Skeletal muscle satellite cell (primary cell): ENCODE results near the gene GABRB1.

Experiments
- H3K27me3 ChIP-seq: 2 replicates; pipeline ENCODE4 v1.7.0; 2013; ENCODE audit warnings: low read length; ENCODE audit not compliant: control insufficient read depth, insufficient read depth
- H3K36me3 ChIP-seq: 2 replicates; pipeline ENCODE4 v1.7.0; 2013; ENCODE audit warnings: mild to moderate bottlenecking, control low read depth, low read length; ENCODE audit not compliant: insufficient read depth
- H3K4me1 ChIP-seq: 2 replicates; pipeline ENCODE4 v1.7.0; 2013; ENCODE audit warnings: low read length; ENCODE audit not compliant: control insufficient read depth, insufficient read depth
- H3K4me2 ChIP-seq: 2 replicates; pipeline ENCODE4 v1.7.0; 2013; ENCODE audit warnings: mild to moderate bottlenecking, low read length
- H3K4me3 ChIP-seq: 2 replicates; pipeline ENCODE4 v1.7.0; 2013; ENCODE audit warnings: low read length
- H3K9ac ChIP-seq: 2 replicates; pipeline ENCODE4 v1.7.0; 2013; ENCODE audit warnings: mild to moderate bottlenecking, low read depth, low read length, moderate library complexity
- H3K9me3 ChIP-seq: replicated peaks from 2 replicates; pipeline ENCODE4 v1.7.0; 2013; ENCODE audit warnings: mild to moderate bottlenecking, control low read depth, low read length

GABRB1 gene

DNA sequence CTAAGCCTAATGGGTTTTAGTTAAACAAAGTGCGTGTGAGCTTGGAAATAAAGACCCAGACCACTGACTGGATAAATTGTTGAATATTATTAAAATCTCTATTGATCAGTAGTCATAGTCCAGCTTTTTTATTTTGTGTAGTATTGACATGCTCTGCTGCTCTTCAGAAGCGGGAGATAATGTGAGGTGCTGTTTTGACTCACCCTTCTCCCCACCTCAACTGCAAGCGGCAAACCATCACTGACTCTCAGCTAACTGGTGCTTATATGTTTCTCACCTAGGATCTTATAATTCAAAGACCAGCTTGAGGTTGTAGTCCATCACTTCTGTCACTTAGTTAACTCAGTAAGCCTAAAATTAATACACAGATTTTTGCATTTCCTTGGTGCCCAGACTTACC is 359.9 kb downstream of the GABRB1 start:
- H3K4me3 ChIP-seq: no peak overlapping the region
- H3K27me3 ChIP-seq: peaks cover 10% of the 10 kb centered on the region
- no peak overlapping the region for H3K9ac ChIP-seq
- no peaks in the 10 kb centered on the region for H3K9me3 ChIP-seq
- H3K4me1 ChIP-seq: no peaks in the 10 kb centered on the region
- no peak overlapping the region for H3K4me2 ChIP-seq
- no peaks in the 10 kb centered on the region for H3K36me3 ChIP-seq

DNA sequence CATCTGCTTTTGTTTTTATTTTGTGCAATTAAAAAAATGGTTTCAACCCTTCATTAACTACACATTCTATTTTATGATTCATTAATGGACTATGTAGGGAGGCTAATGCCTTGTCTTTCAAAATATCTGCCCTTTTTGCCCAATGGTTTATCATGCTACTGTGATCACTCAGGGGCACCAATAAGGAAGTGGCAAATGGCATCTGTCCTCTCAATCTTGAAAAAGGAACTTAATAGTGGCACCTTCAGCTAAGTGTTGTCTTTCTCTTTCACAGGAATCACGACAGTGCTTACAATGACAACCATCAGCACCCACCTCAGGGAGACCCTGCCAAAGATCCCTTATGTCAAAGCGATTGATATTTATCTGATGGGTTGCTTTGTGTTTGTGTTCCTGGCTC is 375.0 kb downstream of the GABRB1 start:
- H3K9ac ChIP-seq: no peak overlapping the region
- peaks cover 40% of the 10 kb centered on the region for H3K27me3 ChIP-seq
- no peaks in the 10 kb centered on the region for H3K36me3 ChIP-seq
- no peaks in the 10 kb centered on the region for H3K4me1 ChIP-seq
- no peak overlapping the region for H3K4me2 ChIP-seq
- no peaks in the 10 kb centered on the region for H3K9me3 ChIP-seq
- H3K4me3 ChIP-seq: no peak overlapping the region

DNA sequence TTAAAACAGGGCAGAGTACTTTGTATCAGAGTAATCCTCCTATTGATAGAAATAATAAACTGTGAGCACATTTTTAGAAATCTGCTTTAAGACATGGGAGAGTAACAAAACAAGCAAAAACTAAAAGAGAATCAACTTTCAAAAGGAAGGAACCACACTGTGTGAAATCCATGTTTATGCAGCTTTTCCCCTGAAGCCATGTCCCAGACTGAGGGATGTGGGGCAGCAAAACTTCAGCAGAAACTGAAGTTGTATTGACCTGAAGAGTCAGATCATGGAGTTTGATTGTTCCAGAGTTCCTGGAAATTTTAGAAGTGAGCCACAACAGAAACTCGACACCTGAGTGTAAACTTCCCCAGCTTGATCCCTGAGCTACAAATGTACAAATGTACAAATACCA is 378.9 kb downstream of the GABRB1 start:
- Histone ChIP-seq H3K36me3 (no peaks in the 10 kb centered on the region), H3K4me2 (no peak overlapping the region), H3K4me3 (no peak overlapping the region), H3K9ac (no peak overlapping the region), H3K4me1 (no peaks in the 10 kb centered on the region), H3K9me3 (no peaks in the 10 kb centered on the region), H3K27me3 (peaks cover 56% of the 10 kb centered on the region)

DNA sequence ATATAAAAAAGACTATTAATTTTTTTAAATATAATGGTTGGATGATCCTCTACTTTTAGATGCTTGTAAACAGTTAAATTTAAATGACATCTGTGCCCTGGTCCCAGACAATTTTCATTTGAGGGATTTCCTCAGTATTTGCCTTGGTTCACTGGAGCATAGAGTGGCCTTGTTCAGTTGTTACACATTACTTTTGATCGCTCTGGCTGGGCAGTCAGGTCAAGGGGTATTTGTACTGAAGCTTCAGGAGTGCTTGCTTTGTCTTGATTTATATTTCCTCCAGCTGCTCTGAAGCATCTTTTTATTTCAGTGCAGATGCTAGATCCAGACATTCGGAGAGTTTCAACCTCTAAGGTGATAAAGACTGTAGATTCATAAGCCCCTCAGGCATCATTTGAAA is 382.2 kb downstream of the GABRB1 start:
- no peak overlapping the region for H3K4me2 ChIP-seq
- H3K9me3 ChIP-seq: no peaks in the 10 kb centered on the region
- no peak overlapping the region for H3K4me3 ChIP-seq
- H3K27me3 ChIP-seq: peaks cover 50% of the 10 kb centered on the region
- no peak overlapping the region for H3K9ac ChIP-seq
- H3K4me1 ChIP-seq: no peaks in the 10 kb centered on the region
- H3K36me3 ChIP-seq: no peaks in the 10 kb centered on the region

DNA sequence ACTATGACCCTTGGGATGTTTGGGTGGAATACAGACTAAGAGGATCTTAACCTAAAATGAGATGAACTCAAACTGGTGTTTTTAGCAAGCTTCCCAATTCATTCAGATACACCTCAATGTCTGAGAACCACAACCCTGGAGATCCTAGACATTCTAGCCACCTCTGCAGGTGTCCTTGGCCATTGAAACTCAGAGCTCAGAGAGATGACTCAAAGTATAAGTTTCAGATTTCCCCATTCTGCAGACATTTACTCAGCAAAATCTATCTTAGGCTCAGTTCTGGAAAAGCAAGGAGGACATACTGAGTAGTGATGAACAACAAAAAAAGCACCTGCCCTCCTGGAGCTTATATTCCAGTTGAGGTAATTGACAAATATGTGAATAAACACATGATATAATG is 384.4 kb downstream of the GABRB1 start:
- Histone ChIP-seq H3K4me1 (no peaks in the 10 kb centered on the region), H3K36me3 (no peaks in the 10 kb centered on the region), H3K9me3 (no peaks in the 10 kb centered on the region), H3K9ac (no peak overlapping the region), H3K27me3 (peaks cover 48% of the 10 kb centered on the region), H3K4me3 (no peak overlapping the region), H3K4me2 (no peak overlapping the region)

DNA sequence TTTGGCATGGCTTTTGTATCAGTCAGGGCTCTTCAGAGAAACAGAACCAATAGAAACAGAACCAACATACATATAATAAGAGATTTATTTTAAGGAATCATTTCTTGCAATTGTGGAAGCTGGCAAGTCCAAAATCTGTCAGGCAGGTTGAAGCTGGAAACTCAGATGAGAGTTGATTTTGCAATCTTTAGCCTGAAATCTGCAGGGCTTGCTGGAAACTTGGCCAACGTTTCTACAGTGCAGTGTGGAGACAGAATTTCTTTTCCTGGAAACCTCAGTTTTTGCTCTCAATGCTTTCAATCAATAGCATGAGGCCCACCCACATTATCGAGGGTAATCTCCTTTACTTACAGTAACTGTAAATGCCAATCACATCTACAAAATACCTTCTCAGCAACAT is 386.8 kb downstream of the GABRB1 start:
- Histone ChIP-seq H3K36me3 (no peaks in the 10 kb centered on the region), H3K9me3 (no peaks in the 10 kb centered on the region)

DNA sequence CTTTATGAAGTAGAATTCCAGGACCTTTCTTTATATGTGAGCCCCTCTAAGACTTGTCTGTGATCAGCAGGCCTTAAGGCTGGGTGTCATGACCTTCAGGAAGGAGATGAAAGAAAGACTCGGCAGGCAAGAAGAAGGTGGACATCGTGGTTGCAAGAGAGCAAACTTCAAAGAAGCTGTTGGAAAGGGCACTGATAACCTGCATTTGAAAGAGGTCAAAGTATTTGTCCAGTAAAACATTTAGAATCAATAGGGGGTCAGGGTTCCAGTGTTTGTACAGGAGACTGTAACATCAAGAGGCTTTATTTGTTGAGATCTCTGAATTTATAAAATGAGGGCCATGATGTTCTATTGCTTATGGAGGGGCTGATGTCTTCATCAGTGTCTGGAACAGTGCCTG is 387.9 kb downstream of the GABRB1 start:
- Histone ChIP-seq H3K4me2 (no peak overlapping the region), H3K4me3 (no peak overlapping the region), H3K36me3 (no peaks in the 10 kb centered on the region), H3K4me1 (no peaks in the 10 kb centered on the region), H3K9ac (no peak overlapping the region), H3K27me3 (peaks cover 47% of the 10 kb centered on the region), H3K9me3 (no peaks in the 10 kb centered on the region)

More for the DNA sequence above, 386.8 kb downstream of the GABRB1 start:
- no peak overlapping the region for H3K9ac ChIP-seq
- peaks cover 51% of the 10 kb centered on the region for H3K27me3 ChIP-seq
- no peak overlapping the region for H3K4me3 ChIP-seq
- H3K4me2 ChIP-seq: no peak overlapping the region
- H3K4me1 ChIP-seq: no peaks in the 10 kb centered on the region

DNA sequence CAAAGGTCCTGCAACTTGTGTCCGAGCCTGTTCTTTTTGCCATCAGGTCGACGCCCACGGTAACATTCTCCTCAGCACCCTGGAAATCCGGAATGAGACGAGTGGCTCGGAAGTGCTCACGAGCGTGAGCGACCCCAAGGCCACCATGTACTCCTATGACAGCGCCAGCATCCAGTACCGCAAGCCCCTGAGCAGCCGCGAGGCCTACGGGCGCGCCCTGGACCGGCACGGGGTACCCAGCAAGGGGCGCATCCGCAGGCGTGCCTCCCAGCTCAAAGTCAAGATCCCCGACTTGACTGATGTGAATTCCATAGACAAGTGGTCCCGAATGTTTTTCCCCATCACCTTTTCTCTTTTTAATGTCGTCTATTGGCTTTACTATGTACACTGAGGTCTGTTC is 394.3 kb downstream of the GABRB1 start:
- no peak overlapping the region for H3K4me3 ChIP-seq
- H3K36me3 ChIP-seq: no peaks in the 10 kb centered on the region
- no peaks in the 10 kb centered on the region for H3K9me3 ChIP-seq
- no peak overlapping the region for H3K9ac ChIP-seq
- H3K4me1 ChIP-seq: no peaks in the 10 kb centered on the region
- peaks cover 34% of the 10 kb centered on the region for H3K27me3 ChIP-seq
- H3K4me2 ChIP-seq: no peak overlapping the region

DNA sequence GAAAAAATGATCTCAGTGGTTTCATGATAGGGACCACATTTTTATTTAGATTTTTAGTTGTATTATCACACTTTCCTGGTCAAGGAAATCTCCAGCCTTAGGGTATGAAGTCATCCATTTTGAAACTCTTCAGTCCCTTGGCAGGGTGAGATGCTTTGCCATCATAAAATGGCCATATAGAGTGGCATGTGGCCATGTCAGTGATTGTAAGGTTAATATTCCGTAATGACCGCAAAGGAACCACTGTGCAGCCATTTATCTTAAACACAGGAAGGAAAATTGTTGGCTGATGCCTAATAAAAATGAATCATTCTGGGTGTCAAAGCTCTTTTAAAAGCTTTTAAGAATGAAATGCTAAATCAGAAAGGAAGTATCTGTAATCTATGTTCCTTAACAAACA is 396.6 kb downstream of the GABRB1 start:
- peaks cover 19% of the 10 kb centered on the region for H3K27me3 ChIP-seq
- H3K9ac ChIP-seq: no peak overlapping the region
- no peak overlapping the region for H3K4me2 ChIP-seq
- H3K9me3 ChIP-seq: no peaks in the 10 kb centered on the region
- no peaks in the 10 kb centered on the region for H3K36me3 ChIP-seq
- H3K4me1 ChIP-seq: no peaks in the 10 kb centered on the region
- no peak overlapping the region for H3K4me3 ChIP-seq

DNA sequence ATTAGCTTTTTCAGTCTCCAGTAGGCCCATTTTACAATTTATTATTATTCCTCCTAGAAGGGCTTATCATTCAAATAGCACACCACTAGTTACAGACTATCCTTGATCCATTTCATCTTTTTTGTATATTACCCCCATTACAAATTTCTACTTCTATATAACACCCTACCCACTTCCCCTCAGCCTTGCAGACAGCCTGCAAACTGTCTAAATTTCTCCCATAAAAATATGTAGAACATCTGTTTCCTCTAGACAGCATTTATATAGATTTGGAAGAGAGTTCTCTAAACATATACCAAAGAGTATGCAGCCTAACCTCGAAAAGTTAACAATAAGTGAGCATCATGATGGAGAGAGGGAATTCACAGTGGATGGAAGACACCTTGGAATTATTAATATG is 401.4 kb downstream of the GABRB1 start:
- no peaks in the 10 kb centered on the region for H3K4me1 ChIP-seq
- H3K36me3 ChIP-seq: no peaks in the 10 kb centered on the region
- H3K9ac ChIP-seq: no peak overlapping the region
- no peak overlapping the region for H3K4me3 ChIP-seq
- no peak overlapping the region for H3K4me2 ChIP-seq
- H3K27me3 ChIP-seq: peaks cover 10% of the 10 kb centered on the region
- H3K9me3 ChIP-seq: no peaks in the 10 kb centered on the region

DNA sequence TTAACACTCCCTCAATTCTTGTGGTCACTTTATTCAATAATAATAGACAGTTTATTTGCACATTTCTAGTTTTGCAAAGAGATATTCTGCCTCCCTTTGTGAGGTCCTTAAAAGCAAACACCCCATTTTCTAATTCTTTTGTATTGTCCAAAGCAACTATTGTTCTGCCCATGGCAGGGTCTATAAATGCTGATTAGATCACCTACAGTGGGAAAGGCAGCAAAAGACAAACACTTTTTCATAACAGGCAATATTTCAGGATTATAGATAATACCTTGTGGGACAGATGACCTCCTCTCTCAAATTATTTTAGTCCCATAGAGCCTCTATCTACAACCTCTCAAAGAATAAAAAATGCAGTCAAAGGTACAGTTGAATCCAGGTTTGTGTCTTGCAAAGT is 403.6 kb downstream of the GABRB1 start:
- Histone ChIP-seq H3K4me1 (no peaks in the 10 kb centered on the region), H3K9ac (no peak overlapping the region), H3K4me3 (no peak overlapping the region), H3K9me3 (no peaks in the 10 kb centered on the region), H3K27me3 (peaks cover 1% of the 10 kb centered on the region), H3K36me3 (no peaks in the 10 kb centered on the region), H3K4me2 (no peak overlapping the region)

DNA sequence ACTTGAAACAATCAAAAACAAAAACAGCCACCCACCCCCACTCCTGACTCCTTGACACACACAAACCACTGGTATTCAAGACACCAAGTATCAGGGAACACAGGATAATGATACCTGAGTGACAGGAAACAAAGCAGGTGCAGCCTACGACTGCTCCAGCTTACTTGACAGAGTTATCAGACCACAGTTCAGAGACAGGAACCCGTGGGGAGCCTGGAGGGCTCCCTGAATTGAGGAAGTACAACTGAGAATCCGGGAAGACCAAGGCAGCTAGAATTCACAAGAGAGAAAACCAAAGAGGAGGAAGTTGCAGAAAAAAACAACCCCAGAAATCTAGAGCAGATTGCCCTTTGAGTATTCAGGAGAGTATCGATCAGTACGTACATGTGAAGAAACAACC is 411.6 kb downstream of the GABRB1 start:
- Histone ChIP-seq H3K9me3 (no peaks in the 10 kb centered on the region), H3K4me2 (no peak overlapping the region), H3K4me3 (no peak overlapping the region), H3K9ac (no peak overlapping the region), H3K4me1 (no peaks in the 10 kb centered on the region), H3K36me3 (no peaks in the 10 kb centered on the region), H3K27me3 (no peaks in the 10 kb centered on the region)
